GM18499 (cell line): ENCODE measurements around the gene CRYBA1.
"Not testable (repeated sequence)": the region's sequence is repeated elsewhere in the genome, so short reads cannot be mapped to it uniquely, and the experiment has no call there.

Source experiments
- ATAC-seq: cut with Tn5 transposase; IDR thresholded peaks from one replicate; pipeline ENCODE4 v1.9.1; 2021; ENCODE audit warnings: moderate number of reproducible peaks; ENCODE audit not compliant: insufficient read depth, unreplicated experiment

CRYBA1 gene

GRCh38 chr17:29237476-29238132, 9.1 kb upstream of the CRYBA1 start:
- ATAC-seq: no peak

DNA sequence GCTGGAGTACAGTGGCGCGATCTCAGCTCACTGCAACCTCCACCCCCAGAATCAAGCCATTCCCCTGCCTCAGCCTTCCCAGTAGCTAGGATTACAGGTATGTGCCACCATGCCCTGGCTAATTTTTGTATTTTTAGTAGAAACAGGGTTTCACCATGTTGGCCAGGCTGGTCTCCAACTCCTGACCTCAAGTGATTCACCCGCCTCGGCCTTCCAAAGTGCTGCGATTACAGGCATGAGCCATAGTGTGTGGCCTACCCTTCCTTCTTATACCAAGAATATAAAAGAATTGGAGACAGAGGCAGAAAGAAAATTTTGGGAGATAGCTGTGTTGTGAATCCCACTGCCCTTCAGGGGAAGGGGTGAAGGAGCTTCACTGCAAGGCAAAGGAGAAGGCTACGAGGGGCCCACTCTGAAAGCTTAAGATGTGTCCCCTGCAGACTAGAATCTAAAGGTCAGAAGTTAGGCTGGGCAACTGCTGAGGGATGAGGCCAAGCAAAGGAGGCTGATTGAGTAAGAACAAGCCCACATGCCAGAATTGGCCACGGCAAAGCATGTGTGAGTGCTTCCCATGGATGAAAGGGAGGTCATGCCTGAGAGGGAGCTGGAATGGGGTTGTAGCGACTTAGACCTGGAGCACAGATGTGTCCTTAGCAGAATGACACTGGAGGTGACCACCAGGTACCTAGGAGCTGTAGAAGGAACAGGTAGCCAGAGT, 8.4 kb upstream of the CRYBA1 start:
- ATAC-seq: no peak

DNA sequence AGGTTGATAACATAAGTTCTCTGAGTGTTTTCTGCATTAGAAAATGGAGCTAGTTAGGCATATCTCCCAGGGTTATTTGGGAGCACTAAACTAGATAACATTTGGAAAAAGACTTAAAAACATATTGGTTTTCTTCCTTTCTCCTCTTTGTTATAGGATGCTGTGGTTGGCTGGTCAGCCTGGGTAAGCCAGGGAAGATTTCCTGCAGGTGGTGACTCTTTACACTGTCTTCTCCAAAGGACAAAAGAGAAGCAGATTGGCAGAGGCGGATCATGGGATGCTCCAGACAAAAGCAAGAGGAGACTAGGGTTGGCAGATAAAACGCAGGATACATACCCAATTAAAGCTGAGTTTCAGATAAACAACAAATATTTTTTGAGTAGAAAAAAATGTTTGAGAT, 6.2 kb upstream of the CRYBA1 start:
- no peak for ATAC-seq

- ATAC-seq: no peak
Measured at GRCh38 chr17:29240968-29241963, 5.4 kb upstream of the CRYBA1 start.

DNA sequence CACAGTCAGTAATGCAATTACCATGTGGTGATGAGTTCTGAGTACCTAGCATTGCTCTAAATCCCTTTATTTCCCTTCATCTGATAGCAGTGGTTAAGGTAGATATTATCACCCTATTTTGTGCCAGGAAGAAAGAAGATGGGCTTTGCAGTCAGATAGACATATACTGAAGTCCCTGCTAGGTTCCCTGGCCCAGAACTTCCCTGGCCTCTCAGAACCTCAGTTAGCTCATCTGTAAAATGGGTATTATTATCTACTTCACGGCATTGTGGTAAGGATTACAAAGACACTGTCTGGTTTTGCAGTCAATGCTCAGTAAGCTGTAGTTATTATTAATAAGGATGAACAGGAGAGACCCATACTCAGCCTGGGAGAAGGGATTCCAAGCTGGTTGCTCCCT, 4.6 kb upstream of the CRYBA1 start:
- ATAC-seq: no peak

DNA sequence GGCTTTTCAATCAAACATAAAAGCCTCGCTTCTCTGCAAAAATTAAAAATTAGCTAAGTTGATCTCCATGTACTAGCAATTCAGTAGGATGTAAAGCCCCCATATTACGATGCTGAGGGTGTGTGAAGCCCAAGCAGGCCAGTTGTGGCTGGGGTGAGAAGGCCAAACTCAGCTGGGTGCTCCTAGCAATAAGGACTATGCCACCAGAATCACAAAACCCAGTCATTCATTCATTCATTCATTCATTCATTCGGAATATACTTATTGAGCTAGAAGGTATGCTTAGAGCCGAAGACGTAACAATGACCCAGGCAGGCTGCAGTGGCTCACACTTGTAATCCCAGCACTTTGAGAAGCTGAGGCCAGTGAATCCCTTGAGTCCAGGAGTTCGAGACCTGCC, 3.9 kb upstream of the CRYBA1 start:
- ATAC-seq: no peak

- no peak for ATAC-seq
Measured at GRCh38 chr17:29243792-29244191, 2.9 kb upstream of the CRYBA1 start.

DNA sequence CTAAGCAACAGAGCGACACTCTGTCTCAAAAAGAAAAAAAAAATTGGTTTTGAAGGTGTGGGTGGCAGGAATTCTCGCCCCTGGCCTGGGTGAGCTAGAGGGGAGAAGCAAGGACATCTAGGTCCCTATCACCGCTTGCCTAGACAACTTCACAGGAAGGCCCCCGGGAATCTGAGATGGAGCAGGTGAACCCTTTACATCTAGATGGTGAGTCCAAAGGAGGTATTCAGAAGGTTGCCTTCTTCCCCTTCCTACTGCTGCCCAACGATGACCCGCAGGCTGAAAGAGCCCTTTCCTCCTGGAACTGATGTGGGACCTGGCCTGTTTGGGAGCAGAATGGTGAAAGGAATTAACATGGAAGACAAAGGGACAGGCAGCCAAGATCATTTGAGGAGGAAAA, 1.3 kb upstream of the CRYBA1 start:
- no peak for ATAC-seq

GRCh38 chr17:29247219-29247618, 560 bp downstream of the CRYBA1 start:
- no peak for ATAC-seq

DNA sequence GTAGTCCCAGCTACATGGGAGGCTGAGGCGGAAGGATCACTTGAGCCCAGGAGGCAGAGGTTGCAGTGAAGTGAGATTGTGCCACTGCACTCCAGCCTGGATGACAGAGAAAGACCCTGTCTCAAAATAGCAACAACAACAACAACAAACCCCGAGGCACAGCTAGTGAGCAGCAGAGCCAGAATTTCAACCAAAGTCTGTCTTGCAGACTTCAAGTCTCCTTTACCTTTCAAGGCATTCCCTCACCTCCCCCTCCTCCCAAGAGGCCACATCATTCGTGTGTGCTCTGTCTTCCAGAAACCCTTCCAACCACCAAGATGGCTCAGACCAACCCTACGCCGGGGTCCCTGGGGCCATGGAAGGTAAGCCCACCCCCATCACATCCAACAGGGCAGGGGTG, 2.2 kb downstream of the CRYBA1 start:
- no peak for ATAC-seq

DNA sequence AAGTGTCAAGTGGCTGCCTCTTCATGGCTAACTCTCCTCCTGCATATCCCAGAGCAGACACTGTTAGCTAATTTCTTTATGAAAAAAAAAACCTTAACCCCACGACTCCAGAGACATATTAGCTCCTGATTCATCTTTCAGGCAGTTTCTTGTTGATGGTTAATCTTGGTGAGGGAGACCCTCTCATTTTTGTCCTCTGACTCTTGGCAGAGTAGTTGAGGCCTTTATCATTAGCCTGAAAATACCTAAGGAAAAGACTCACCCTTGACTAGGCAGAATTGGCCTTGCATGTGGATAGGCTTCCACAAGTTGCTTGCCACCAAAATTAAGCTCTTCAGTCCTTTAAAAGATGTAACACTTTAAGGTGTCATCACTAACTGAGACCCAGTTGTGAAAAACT, 4.0 kb downstream of the CRYBA1 start:
- ATAC-seq: no peak

DNA sequence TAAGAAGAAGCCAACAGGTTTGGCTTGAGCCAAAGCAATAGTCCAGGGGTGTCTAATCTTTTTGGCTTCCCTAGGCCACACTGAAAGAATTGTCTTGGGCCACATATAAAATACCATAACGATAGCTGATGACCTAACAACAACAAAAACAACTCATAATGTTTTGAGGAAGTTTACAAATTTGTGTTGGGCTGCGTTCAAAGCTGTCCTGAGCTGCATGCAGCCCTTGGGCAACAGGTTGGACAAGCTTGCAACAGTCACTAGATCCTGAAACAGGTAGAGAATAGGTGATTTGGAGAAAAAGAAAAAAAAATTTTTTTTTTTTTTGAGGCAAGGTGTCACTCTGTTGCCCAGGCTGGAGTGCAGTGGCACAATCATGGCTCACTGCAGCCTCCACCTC, 4.5 kb downstream of the CRYBA1 start:
- no peak for ATAC-seq

GRCh38 chr17:29252101-29252791, 5.6 kb downstream of the CRYBA1 start:
- no peak for ATAC-seq

- no peak for ATAC-seq
Measured at GRCh38 chr17:29253037-29253436, 6.4 kb downstream of the CRYBA1 start.

DNA sequence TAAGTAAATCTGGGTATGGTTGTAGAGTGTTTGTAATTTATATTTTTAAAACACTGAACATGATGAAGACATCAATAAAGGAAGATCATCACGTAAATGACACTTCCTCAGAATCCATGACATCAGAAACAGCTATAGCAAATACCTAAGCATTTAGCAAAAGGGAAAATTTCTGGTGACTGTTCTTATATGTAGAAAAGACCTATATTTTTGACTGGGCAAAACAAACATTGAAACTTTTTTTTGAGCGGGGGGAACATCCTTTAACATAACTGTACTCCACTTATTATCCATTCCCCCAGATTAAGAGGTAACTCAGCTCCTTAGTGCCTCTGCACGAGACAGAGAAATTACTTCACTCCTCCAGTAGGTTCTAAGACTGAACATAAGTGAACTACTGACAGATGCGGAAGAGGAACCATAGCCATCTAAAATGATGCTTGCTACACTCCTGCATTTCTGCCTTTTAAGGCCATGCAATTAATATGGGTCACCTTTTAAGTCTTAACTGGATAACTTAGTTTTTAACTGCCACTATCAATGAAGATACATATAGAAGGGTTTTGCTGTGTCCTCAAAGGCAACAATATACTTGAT, 9.4 kb downstream of the CRYBA1 start:
- ATAC-seq: no peak

GRCh38 chr17:29256735-29257466, 10.2 kb downstream of the CRYBA1 start:
- no peak for ATAC-seq

- ATAC-seq: no peak
Measured at GRCh38 chr17:29257756-29258155, 11.1 kb downstream of the CRYBA1 start.

DNA sequence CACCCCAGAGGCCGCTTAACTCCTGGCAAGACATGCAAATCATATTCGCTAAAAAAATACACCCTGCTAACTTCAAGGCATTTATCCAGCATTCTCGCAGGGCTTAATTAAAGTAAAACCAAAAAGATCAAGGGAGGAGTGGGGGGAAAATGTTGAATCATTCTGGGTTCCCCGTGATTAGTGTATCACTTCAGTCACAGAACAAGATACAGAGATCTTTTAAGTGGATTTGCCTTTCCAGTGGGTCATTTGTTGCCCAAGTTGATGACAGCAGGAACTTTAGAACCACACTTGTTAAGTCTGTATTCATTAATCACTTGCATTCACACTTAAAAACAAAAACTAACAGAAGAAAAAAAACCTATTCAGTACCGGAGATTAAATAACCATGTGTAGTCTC, 17.3 kb downstream of the CRYBA1 start:
- no peak for ATAC-seq

DNA sequence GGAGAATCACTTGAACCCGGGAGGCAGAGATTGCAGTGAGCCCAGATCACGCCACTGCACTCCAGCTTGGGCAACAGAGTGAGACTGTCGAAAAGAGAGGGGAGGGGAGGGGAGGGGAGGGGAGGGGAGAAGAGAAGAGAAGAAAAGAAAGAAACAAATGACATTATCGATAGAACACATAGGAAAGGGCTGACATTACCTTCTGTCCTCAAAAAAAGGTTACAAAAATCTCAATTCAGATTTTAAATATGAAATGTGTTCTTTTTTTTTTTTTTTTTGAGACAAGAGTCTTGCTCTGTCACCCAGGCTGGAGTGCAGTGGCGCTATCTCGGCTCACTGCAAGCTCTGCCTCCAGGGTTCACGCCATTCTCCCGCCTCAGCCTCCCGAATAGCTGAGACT, 25.3 kb downstream of the CRYBA1 start:
- ATAC-seq: not testable (repeated sequence)
